Left lung (tissue), 10 donors: Measurements from ENCODE around the gene UNC79. TPM values are rescaled to one million over a fixed set of nuclear protein-coding genes. Genes with fewer than 3 reads are reported as not detected.

Source experiments
- ATAC-seq: fragments of 200-7000 bp; cut with Tn5 transposase; one replicate; pipeline ENCODE4 v1.9.1; 2020; ENCODE audit warnings: moderate library complexity
- DNase-seq, 4 donors: peaks; one replicate each; pipeline ENCODE4 v3.0.0-alpha.2; 2013 to 2020
- H3K27ac ChIP-seq, 2 donors: fragments of 200-600 bp; sonication (generic) in 1 of 2; one replicate each; pipeline versions ENCODE4 v1.5.0 to v1.8.0; 2020 to 2021
- H3K27me3 ChIP-seq, 2 donors: fragments of 200-600 bp; sonication (generic) in 1 of 2; one replicate each; pipeline versions ENCODE4 v1.5.0 to v1.8.0; 2020 to 2021
- H3K36me3 ChIP-seq, 2 donors: fragments of 200-600 bp; sonication (generic) in 1 of 2; one replicate each; pipeline versions ENCODE4 v1.5.0 to v1.8.0; 2020 to 2021
- H3K4me1 ChIP-seq, 2 donors: fragments of 200-600 bp; one replicate each; pipeline ENCODE4 v1.8.0; 2021
- H3K4me3 ChIP-seq, 2 donors: fragments of 200-600 bp; sonication (generic) in 1 of 2; one replicate each; pipeline versions ENCODE4 v1.5.0 to v1.8.0; 2020 to 2021; ENCODE audit warnings: mild to moderate bottlenecking in 1 of 2
- H3K9me3 ChIP-seq, 2 donors: fragments of 200-600 bp; sonication (generic) in 1 of 2; one replicate each; pipeline versions ENCODE4 v1.5.0 to v1.8.0; 2020 to 2021
- intact Hi-C, 2 donors: fragments of 100-400 bp; cut with DNase I; formaldehyde crosslinking; loops; one replicate each; pipeline versions ENCODE4 v1.11.2 to v1.14.2; 2022
- polyA plus RNA-seq, 6 donors: library from polyadenylated mRNA; unstranded; fragments of 120-200 nt; gene quantifications; one replicate each; pipeline ENCODE4 v1.2.1, GENCODE V29; 2013; ENCODE audit not compliant: insufficient read length in 6 of 6
- total RNA-seq, 2 donors: library from RNA; stranded (reverse); fragmentation: NEBNext Ultra II Directional; extraction: Animal tissue kit (Norgen Biotek cat#: 25700); gene quantifications; one replicate each; pipeline ENCODE4 v1.2.1, GENCODE V29; 2021
- TF ChIP-seq, protein P1 (sequence below), 2 donors: fragments of 200-600 bp; sonication (generic) in 1 of 2; IDR thresholded peaks; one replicate each; pipeline versions ENCODE4 v1.5.0 to v1.8.0; 2021; ENCODE audit warnings: antibody characterized with exemption in 2 of 2
- donor health status: DM: no; HTN: yes; CAD: no.
- donor health status: DM: no; HTN: no; CAD: no.

Gene UNC79
- total and polyA plus RNA-seq, 8 donors: 0.13 to 0.65 (median 0.46) TPM

DNA sequence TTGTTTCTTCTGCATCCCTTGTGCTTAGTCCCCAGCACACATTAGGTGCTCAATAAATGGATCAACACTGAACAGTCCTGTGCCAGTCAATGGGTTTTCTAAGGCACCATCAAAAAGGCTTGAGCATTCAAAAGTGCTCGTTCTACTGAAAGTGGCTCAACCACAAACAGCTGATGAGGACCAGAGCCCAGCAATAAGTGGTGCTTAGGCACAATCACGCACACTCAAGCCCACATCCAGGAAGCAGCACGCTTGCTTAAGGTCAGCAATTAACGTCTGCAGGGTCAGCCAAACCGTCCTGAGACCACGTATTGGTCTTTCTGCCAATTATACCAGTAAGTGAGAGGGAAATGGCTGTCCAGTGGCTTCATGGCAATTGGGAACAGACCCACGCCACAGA, 301.0 kb downstream of the UNC79 start:
- Histone ChIP-seq H3K4me3 (no peak overlapping the region), H3K4me1 (peaks cover 0 to 3% of the 10 kb centered on the region in 2 donors), H3K27ac (no peak overlapping the region), H3K9me3 (no peaks in the 10 kb centered on the region), H3K27me3 (peaks cover 0 to 41% of the 10 kb centered on the region in 2 donors), H3K36me3 (no peaks in the 10 kb centered on the region)
- peak; percentile 83 for ATAC-seq
- TF ChIP-seq, protein P1, sequence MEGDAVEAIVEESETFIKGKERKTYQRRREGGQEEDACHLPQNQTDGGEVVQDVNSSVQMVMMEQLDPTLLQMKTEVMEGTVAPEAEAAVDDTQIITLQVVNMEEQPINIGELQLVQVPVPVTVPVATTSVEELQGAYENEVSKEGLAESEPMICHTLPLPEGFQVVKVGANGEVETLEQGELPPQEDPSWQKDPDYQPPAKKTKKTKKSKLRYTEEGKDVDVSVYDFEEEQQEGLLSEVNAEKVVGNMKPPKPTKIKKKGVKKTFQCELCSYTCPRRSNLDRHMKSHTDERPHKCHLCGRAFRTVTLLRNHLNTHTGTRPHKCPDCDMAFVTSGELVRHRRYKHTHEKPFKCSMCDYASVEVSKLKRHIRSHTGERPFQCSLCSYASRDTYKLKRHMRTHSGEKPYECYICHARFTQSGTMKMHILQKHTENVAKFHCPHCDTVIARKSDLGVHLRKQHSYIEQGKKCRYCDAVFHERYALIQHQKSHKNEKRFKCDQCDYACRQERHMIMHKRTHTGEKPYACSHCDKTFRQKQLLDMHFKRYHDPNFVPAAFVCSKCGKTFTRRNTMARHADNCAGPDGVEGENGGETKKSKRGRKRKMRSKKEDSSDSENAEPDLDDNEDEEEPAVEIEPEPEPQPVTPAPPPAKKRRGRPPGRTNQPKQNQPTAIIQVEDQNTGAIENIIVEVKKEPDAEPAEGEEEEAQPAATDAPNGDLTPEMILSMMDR (IDR thresholded peaks at IDR 0.05): no peak
- intact Hi-C loops: no loop called here
- peak in 1 of 4 donors; percentile 45 for DNase-seq

DNA sequence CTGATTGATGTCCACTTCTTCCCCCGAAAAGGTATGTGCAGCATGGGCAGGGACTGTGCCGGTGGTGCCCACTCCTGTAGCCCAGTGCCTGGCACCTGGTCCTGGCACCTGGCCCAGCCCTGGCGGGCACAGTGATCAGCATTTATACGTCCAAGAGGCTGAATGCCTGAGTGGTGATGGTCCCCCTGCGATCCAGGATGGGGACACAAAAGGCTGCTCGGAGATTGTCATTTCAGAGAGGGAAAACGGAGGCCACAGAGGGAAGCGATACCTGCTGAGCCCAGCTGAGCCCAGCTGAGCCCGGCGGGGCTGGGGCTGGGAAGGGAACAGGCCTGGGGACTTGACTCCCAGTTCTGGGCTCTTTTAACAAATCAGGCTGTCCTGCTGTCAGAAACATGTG, 301.8 kb downstream of the UNC79 start:
- no peak overlapping the region for H3K4me3 ChIP-seq
- no peak overlapping the region for H3K27ac ChIP-seq
- DNase-seq: no peak
- peaks cover 0 to 3% of the 10 kb centered on the region in 2 donors for H3K4me1 ChIP-seq
- no peaks in the 10 kb centered on the region for H3K9me3 ChIP-seq
- no peak for ATAC-seq
- intact Hi-C loops: no loop called here
- peaks cover 0 to 39% of the 10 kb centered on the region in 2 donors for H3K27me3 ChIP-seq
- H3K36me3 ChIP-seq: no peaks in the 10 kb centered on the region
- TF ChIP-seq, protein P1 (IDR thresholded peaks at IDR 0.05): no peak

DNA sequence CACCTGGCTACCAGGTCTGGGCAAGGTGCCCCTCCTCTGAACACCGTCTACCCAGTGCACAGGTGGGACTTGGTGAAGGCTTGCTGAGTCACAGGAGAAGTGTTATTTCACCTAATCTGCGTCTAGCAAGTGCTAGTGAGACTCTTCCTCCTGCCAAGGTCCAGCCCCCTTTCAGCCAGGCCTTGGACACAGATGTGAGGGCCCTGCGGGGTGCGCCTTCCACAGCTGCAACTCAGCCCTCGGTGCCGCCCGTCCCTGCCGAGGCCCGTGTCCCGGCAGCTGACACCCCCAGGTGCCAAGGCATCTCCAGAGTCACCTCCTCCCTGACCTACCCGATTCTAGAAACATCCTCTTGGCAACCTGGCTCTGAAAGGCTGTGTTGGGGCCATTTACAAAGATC, 302.5 kb downstream of the UNC79 start:
- DNase-seq: no peak

DNA sequence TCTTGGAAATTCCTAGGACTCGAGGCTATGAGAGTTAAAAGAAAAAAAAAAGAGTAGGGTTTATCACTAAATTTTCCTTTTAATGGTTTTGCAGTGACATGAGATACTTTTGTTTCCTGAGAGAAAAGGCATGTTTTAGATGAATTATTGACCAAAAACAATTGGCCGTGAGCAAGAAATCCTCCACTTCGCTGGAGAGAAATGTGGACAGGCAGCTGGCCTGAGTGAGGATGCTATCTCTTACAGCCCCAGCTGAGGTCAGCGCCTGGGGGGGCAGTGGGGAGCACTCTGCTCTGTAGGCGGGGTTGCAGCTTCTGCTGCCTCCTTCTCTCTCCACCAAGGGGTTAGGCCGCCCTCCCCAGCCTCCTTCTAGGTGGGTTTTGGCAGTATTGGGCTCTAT, 302.9 kb downstream of the UNC79 start:
- Histone ChIP-seq H3K36me3 (no peaks in the 10 kb centered on the region), H3K4me3 (no peak overlapping the region), H3K4me1 (peaks cover 0 to 3% of the 10 kb centered on the region in 2 donors), H3K27me3 (peaks cover 0 to 37% of the 10 kb centered on the region in 2 donors), H3K9me3 (no peaks in the 10 kb centered on the region), H3K27ac (no peak overlapping the region)
- TF ChIP-seq, protein P1 (IDR thresholded peaks at IDR 0.05): no peak
- no peak for ATAC-seq
- intact Hi-C loops: no loop called here
- DNase-seq: no peak

More for the DNA sequence above, 302.5 kb downstream of the UNC79 start:
- Histone ChIP-seq H3K9me3 (no peaks in the 10 kb centered on the region), H3K27ac (no peak overlapping the region), H3K4me3 (no peak overlapping the region), H3K27me3 (peaks cover 0 to 41% of the 10 kb centered on the region in 2 donors), H3K36me3 (no peaks in the 10 kb centered on the region), H3K4me1 (peaks cover 0 to 3% of the 10 kb centered on the region in 2 donors)
- no peak for ATAC-seq
- TF ChIP-seq, protein P1 (IDR thresholded peaks at IDR 0.05): no peak
- intact Hi-C loops: no loop called here

DNA sequence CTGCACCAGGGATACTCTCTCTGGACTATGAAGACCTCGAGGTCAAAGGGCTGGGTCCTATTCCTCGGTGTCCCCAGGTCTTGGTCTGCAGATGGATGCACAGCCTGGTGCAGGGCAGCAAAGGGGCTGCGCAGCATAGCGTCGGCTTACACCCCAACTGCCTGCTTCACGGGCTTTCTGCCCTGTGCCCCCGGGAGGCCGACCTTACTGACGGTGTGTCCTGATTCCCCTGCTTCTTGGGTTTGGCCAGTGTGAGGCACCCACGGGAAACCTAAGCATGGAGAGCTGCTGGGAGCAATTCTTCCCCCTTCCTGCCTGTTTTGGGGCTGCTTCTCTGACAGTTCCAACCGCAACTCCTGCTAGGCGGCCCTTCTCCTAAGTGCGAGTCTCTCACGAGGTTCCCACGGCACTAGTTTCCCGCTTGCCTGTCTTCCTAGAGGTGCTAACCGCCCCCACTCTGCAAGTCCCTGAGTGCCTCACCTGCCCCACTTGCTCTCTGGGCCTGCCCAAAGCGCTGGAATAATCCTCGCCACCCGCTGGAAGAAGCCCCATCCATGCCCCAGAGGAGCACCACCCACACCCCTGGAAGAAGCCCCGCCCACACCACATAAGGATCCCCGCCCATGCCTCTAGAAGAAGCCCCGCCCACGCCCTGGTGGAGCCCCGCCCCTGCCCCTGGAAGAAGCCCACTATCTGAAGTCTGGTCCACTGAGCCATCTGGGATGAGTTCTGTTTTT, 303.5 kb downstream of the UNC79 start:
- Histone ChIP-seq H3K27ac (no peak overlapping the region), H3K36me3 (no peaks in the 10 kb centered on the region), H3K27me3 (peaks cover 0 to 31% of the 10 kb centered on the region in 2 donors), H3K9me3 (no peaks in the 10 kb centered on the region), H3K4me3 (no peak overlapping the region), H3K4me1 (peaks cover 0 to 3% of the 10 kb centered on the region in 2 donors)
- intact Hi-C loops: no loop called here
- TF ChIP-seq, protein P1 (IDR thresholded peaks at IDR 0.05): no peak
- ATAC-seq: no peak
- no peak for DNase-seq
